HL-60 (cell line): ENCODE data around the gene ALPL.

ENCODE experiments used
- CTCF ChIP-seq: IDR thresholded peaks from one replicate; pipeline ENCODE4 v1.5.1; 2011; ENCODE audit warnings: low read length, control low read depth, inconsistent platforms; ENCODE audit not compliant: insufficient read depth
- GABPA ChIP-seq: IDR thresholded peaks from 2 replicates; pipeline ENCODE4 v1.6.1; 2012; ENCODE audit warnings: low read depth
- POLR2AphosphoS5 ChIP-seq: IDR thresholded peaks from 2 replicates; pipeline ENCODE4 v1.6.1; 2012; ENCODE audit warnings: low read depth
- REST ChIP-seq: IDR thresholded peaks from 2 replicates; pipeline ENCODE4 v1.6.1; 2012; ENCODE audit warnings: low read depth; ENCODE audit not compliant: insufficient replicate concordance

GRCh38 chr1:21577324-21577723 is 68.1 kb downstream of the ALPL start:
- TF ChIP-seq CTCF (no peak), REST (no peak), POLR2AphosphoS5 (no peak), GABPA (no peak)
